Posterior vena cava (tissue), 2 donors: ENCODE measurements around the gene KCNIP4. TPM values are rescaled to one million over a fixed set of nuclear protein-coding genes. Genes with fewer than 3 reads are reported as not detected.

Experiments used
- DNase-seq: peaks from one replicate; pipeline ENCODE4 v3.0.0-alpha.2; 2020; ENCODE audit warnings: low spot score
- intact Hi-C, 2 donors: fragments of 100-400 bp; cut with DNase I; formaldehyde crosslinking; loops; one replicate each; pipeline versions ENCODE4 v1.14.1 to v1.14.2; 2022 to 2023
- total RNA-seq, 2 donors: library from RNA; stranded (reverse); fragmentation: NEBNext Ultra II Directional; extraction: Animal tissue kit (Norgen Biotek cat#: 25700); gene quantifications; one replicate each; pipeline ENCODE4 v1.2.1, GENCODE V29; 2021
- donor health status: DM: yes; HTN: yes; CAD: no.
- donor health status: DM: yes; HTN: yes; CAD: no.

Gene KCNIP4
- total RNA-seq, 2 donors from 2014 or later, result 0.60 TPM; not detected in 1

- DNase-seq, result no peak
- intact Hi-C loops, result no loop called here
These were observed 756.2 kb downstream of the KCNIP4 start for GRCh38 chr4:21192367-21192766.

DNA sequence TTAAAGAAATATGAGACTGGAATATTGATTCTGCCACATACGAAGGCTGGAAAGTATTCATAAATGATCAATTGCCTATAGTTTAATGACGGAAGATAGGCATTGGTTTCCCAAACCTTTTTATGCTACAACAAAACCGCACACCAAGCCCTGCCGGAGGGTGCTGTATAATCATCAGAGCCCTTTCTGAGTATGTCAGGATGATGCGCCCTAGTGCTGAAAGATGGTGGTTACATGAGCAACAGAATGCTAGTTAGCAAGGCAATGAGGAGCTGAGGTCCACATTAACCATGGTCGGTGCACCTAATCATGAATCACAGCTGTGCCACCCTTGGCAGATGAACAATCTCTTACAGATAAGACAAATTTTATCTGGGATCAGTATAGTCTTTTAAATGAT lies 757.3 kb downstream of the KCNIP4 start:
- intact Hi-C loops, result no loop called here
- no peak for DNase-seq

DNA sequence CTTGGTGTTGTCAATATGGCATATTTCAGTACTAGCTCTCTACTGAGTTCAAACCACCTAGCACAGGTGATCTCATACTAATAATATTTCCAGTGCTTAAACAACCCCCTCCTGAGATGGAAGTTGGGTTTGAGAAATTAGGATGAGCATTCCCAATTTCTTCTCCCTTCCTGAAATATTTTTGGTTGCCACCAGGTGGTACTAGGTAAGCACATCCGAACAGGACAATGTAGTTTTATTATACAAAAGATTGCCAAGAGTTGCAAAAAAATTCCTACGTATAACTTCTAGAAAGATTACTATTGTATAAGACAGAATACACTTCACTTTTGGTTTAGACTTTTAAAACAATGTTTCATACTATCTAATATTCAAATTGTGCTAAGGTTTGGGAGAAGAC lies 763.8 kb downstream of the KCNIP4 start:
- intact Hi-C loops, result no loop called here
- DNase-seq, result no peak

DNA sequence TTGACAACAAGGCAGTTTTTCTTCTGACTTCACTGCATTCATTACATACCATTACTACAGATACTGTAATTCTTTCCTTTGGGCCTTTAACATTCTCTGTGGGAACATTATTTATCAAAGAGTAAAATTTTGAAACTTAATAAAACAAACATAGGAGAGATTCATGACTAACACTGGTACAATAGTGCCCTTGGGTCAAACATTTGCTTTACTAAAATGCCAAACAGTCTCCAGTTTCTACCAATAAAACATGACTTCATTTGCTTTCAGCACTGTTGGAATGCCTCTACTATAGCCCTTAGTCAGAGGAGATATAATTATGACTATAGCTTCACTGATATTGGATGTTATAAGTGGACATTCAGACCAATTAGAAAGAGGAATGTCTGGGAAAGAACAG lies 766.9 kb downstream of the KCNIP4 start:
- DNase-seq, result no peak
- intact Hi-C loops, result no loop called here

DNA sequence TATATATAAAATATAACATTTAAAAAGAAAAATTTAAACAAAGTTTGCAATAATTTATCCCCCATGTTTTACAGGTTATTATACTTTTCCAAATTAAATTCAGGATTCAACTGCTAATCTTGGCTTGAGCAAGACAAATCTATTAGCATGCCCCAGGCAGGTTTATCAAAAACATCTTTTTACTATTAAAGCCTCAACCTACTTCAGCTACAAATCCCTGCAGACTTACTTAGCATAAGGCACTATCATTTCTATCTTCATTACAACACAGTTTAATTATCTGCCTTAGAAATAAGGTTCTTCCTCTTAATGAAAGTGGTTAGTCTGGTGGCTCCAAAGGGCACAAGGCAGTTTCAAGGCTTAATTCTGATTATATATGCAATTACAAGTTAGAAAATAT lies 770.7 kb downstream of the KCNIP4 start:
- DNase-seq, result no peak
- intact Hi-C loops, result no loop called here

DNA sequence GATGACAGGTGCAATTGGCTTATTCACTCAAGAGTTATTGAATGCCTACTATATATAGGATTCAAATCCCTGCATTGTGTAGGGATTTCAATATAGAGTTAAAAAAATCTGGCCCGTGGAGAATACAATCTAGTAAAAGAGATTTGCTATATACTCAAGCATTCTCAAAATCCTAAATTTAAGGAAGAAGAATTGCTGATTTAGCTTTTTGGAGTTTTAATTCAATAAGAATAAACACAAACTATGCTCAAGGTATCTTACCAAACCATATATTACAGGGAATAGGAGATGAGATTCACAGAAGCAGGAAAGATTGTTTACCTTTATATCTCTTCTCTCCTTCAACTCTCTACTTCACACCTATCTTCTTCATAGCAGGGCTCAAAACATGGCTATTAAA lies 771.5 kb downstream of the KCNIP4 start:
- no peak for DNase-seq
- intact Hi-C loops, result no loop called here

DNA sequence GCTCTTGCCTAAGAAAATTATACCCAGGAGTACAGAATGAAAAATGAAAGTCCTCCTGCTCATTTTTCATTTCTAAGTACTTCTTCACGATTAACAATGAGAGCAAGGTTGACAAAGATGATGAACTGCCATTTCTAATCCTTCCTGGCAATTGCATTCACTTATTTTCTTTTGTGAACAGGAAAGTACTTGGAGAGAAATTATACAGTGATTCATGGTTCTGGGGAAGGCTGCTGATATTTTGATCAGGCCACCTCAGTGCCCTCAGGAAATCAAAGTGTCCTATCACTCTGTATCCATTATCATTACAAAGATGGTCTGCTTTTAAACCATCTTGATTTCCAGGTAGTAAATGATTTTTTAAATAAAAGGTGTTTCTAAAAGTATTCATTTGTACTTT lies 780.9 kb downstream of the KCNIP4 start:
- intact Hi-C loops, result no loop called here
- DNase-seq, result no peak

DNA sequence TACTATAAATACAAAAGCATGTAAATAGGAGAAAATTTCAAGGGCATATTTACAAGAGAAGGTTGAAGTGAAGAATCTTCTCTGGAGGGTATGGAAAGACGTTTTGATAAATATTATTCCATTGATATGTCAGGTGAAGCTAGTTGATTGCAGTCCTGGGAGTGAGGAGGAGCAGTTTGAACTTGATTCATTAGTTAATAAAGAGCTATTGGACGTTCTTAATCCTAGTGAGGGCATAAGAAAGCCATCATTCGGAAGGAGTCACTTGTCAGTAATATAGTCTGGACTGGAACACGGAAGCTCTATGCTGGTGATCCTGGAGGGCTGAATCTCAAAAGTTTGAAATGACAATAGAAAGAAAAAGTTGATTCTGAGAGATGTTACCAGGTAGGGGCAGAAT lies 793.2 kb downstream of the KCNIP4 start:
- intact Hi-C loops, result no loop called here
- DNase-seq, result no peak

DNA sequence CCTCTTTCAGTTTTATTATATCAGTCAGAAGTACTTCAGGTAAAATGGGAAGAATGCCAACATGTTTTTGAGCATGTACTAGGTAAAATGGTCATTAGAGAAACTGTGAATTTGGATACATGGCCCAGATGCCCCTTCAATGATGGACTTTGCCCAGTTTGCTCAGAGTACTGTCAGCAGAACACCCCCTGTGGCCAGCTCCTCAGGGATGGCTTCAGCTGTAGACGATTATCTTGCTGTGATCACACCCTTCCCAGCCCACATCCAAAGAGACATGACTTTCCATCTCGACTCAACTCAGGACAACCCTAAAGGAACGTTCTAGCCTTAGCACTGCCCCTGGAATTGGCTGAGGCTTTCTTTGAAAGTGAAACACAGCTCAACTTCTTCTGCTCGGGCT lies 809.2 kb downstream of the KCNIP4 start:
- DNase-seq, result no peak
- intact Hi-C loops, result no loop called here

GRCh38 chr4:21136051-21136630 lies 812.4 kb downstream of the KCNIP4 start:
- DNase-seq, result no peak
- intact Hi-C loops, result no loop called here

DNA sequence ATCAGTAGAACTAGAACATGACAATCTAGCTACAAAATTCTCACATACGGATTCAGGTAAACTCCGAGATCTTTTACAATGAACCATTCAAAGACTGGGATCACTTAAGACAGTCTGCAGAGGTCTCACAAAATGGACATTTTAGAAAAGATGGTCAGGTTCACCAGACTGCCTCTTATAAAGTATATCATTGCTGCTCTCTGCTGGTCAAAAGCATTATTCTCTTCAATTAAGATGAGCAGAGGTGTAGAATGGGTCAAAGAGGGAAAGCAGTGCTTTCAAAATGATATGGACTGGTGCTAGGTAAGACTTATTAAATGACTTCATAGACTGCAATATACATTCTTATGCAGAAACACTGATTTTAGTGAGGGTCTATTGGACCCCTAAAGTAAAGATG lies 813.6 kb downstream of the KCNIP4 start:
- intact Hi-C loops, result no loop called here
- no peak for DNase-seq

- no peak for DNase-seq
- intact Hi-C loops, result no loop called here
These were observed 818.0 kb downstream of the KCNIP4 start for GRCh38 chr4:21130606-21131005.

DNA sequence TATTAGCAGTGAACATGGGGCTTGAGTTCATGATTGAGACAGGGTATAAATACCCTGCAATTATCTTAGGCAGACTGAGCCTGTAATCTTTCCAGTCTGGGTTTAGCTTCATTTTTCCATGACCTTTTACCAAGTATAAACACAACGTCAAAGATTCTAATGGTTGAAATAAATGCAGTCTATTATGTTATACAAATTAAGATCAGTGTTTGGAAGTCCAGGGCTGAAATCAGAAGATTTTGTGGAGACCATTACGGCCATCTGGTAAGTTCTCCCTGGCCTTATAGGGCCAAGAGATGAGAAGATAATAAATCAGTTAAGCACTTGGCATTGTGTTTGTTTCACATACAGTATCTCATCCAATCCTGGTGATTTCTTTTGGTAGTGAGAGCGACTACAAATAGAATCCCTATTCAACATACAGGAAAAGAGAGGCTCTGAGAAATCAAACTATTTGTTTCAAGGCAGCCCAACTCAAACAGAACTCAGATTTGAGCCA lies 822.5 kb downstream of the KCNIP4 start:
- no peak for DNase-seq
- intact Hi-C loops, result no loop called here

DNA sequence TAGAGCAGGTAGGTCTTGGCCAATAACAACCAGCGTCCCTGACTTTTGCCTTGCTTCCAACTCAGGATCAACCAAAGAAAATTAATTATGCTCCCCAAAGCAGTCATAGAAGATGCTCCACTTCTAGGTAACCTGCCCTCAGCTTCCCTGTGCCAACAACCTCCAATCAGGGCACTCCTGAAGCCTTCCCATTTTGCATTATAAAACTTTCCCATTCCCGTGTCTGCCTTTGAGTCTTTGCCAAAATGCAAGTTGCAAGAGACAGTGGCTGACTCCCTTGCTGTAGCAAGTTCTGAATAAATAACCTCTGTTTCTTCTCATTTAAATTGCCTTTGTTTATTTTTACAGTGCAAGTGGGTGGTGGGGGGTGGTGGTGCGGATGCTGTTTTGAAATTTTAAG lies 830.3 kb downstream of the KCNIP4 start:
- intact Hi-C loops, result no loop called here
- DNase-seq, result no peak

DNA sequence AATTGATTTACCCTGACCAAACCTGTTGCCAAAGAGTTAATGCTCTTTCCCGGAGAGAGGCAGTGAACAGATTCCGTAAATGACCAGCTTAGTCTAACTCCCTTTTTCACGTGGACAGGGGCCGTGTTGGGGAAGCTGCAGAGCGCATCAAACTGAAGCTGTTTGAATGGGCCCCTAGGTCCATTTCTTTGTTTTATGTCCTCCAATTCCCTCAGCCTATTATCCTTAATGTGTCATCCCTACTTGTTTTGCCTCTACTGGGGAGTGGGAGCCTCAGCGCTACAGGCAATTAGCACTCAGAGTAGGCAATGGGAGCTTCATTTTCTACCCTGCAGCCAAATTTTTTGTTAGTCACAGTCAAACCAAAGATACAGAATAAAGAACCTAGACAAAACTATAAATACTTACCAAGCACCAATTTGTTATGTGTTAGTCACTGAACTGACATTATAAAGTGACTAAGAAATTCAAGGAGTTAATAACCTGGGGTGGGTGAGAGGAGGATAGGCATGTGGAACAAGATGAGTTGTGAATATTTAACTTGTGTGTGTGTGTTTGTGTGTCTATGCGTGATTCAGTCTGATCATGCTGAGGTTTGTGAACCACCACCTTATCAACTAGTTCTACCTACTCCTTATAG lies 830.9 kb downstream of the KCNIP4 start:
- intact Hi-C loops, result no loop called here
- no peak for DNase-seq

- no peak for DNase-seq
- intact Hi-C loops, result no loop called here
These were observed 834.9 kb downstream of the KCNIP4 start for GRCh38 chr4:21113496-21114223.

DNA sequence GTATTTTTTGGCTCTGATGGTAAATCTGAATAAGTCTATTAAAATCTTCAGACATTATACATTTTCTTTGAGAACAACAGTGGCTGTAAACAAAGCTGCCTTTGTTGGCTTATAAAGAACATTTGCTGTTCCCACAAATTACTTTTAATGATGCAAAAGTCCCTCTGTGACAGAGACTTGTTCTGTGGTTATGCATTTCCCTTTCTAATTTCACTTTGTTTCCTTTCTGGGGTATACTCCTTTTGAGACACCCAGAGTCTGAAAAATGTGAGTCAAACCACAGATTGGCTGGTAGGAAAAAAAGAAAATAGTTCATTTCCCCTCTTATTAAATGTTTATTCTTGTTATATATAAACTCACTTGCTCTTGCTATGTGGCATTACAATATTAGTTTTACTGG lies 845.9 kb downstream of the KCNIP4 start:
- intact Hi-C loops, result no loop called here

DNA sequence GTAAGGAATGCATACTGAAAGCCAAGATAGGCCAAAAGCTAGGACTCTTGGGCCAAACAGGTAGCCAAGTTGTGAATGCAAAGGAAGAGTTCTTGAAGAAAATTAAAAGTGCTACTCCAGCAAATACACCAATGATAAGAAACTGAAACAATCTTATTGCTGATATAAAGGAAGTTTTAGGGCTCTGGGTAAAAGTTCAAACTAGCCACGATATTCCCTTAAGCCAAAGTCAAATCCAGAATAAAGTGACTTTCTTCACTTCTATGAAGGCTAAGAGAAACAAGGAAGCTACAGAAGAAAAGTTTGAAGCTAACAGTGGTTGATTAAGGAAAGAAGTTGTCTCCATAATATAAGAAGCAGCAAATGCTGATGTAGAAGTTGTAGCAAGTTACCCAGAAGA lies 850.7 kb downstream of the KCNIP4 start:
- intact Hi-C loops, result no loop called here
- DNase-seq, result no peak

More for the DNA sequence above, 845.9 kb downstream of the KCNIP4 start:
- DNase-seq, result no peak

DNA sequence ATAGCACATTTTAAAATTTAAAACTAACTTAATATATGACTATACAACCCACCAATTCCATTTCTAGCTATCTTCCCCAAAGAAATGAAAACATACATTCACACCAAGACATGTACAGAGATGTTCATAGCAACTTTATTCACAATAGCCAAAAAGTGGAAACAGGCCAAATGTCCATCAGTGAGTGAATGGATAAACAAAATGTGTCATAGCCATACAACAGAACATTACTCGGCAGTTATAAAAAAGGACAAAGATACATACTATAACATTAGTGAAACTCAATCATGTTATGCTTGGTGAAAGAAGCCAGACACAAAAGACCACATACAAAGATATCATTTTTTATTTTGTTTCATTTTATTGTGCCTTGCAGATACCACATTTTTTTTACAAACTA lies 851.5 kb downstream of the KCNIP4 start:
- intact Hi-C loops, result no loop called here
- DNase-seq, result no peak

GRCh38 chr4:21092531-21092930 lies 856.0 kb downstream of the KCNIP4 start:
- intact Hi-C loops, result no loop called here
- DNase-seq, result no peak
